GM04503 (cell line): ENCODE data around the gene SULT4A1.
A peak's percentile ranks its signal among the peaks of the same experiment; 100 is the strongest.

ENCODE experiments used
- DNase-seq: peaks from one replicate; pipeline ENCODE4 v3.0.0-alpha.2; 2012; ENCODE audit warnings: low read depth

SULT4A1 gene

DNA sequence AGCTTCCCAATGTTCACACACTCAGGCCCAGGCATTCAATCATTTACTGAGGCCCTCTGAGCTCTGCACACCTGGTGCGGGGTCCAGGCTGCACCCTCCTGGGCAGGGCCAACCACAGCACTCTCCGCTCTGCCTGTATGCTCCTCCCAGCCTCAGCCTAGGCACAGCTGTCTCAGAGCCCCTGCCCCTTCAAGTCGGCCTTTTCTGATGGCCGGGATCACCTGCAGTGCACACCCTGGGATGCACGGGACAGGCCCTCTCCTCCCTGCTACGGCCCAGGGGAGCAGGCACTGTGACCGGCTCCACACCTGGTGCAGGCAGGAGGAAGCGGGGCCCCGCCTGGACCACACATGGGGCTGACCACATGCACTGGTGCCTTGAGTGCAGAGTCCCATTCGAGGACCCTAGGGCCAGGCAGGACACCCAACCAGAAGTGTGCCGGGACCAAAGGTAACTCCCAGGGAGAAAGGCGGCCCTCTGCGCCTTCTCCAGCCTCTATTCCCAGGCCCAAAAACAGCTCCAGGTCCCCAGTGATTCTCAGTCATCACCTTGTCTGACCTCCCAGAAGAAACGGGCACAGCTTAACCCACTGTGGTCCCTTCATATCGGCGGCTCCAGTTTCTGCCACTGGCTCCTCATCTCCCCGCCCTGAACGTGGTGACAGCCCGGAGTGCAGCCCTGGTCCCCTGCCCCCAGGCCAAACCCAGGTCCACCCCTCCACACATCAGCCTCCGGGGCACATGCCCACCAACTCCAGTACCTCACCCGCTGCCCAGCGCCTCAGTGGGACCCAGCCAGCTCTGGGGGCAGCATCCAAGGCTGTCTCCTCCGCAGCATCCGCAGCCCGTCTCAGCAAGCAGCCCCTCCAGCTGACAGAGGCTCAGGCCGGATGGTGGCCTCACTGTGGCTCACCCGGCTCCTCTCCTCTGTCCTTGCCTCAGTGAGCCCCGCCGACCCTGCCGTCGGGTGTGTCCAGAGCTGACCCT, 17.5 kb downstream of the SULT4A1 start:
- no peak for DNase-seq

DNA sequence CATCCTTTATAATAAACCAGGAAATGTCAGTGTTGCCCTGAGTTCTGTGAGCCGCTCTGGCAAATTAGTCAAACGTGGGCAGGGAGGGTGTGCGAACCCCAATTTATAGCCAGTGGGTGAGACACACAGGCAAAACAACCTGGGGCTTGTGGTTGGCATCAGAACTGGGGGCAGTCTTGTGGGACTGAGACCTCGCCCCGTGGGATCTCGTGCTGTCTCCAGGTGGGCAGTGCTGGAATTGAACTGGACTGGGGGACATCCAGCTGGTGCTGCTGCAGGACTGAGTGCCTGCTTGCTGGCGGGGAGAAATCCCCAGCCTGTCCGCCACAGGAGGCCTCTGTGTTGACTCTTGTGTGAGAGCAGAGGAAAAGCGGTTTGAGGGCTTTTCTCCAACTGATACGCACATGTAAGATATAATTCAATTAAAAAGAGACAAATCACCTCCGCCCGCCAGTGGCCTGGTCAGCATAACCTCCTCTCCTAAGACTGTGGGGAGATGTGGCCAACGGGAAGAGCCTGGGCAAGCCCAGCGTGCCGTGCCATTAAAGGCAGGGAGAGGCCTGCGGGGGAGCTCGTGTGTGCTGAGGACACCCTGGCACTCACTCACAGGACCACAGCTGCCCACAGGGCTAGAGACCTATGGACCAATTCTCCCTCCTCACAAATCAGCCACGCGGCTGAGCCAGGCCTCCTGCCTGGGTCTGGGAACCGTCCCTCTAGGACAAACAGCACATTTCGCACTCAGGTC, 18.4 kb downstream of the SULT4A1 start:
- no peak for DNase-seq

DNA sequence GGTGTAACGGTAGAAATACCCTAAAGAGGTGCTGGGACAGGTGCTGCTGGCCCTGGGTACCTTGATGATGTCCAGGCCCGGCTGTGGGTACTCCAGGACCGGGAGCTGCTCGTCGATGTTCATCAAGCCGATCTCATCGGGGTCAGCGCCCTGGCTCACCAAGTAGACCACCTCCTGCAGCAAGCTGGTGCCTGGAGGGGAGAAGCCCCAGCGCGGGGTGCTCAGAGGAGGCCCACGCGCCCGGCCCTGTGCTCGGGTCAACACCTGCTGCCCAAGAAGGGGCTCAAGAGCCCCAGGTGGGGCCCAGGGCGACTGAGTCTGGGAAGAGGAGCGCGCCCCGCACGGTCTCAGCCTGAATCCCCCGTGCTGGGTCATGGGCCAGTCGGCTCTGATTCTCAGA, 20.6 kb downstream of the SULT4A1 start:
- no peak for DNase-seq

DNA sequence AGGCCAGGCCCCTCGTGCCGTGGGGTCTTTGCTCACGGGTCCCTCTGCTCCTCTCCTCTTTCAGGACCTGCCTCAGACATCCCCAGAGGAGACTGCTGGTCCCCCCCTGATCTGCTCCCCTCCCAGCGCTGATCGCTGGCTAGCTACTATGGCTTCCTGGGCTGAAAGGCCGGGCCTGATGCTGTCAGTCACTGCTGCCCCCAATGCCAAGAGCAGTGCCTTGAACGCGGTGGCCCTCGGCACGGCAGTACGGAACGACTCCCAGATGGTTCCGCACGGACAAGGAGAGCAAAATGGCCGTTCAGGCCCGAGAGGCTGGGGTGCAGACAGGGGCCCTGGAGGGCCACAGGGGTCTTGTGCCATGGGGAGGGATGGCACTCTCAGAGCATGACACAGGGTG, 21.5 kb downstream of the SULT4A1 start:
- no peak for DNase-seq

DNA sequence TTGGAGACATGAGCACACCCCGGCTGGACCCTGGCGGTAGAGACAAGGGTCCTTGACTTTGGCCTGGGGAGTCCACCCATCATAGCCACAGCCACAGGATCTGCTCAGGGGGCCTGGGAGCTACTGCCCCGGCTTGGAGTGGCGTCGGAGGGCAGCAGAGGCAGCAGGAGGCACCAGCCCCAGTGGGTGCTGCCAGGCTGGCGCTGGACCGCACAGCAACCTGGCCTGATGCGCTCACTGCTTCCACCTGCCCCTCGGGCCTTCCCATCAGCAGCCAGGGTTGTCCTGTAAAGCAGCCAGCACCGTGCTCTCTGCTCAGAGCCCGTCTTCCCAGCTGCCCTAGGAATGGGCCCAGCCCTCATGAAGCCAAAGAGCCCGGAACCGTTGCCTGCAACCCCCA, 21.9 kb downstream of the SULT4A1 start:
- DNase-seq = no peak

DNA sequence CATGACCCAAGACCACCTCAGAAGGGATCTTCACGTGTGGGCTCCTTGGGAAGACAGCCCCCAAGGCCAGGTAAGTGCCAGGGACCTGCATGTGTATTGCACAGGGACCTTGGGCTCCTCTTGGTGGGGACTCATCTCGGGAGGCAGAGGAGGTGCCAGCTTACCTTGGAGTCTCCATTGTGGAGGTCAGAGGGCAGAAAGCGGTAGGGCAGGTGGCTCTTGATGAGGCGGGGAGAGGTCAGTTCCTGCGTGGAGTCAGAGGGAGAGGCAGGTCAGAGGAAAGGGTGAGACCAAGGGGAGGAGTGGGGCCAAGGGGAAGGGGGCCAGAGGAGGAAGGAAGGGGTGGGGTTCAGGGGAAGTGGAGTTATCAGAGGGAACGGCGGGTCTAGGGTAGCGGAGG, 22.5 kb downstream of the SULT4A1 start:
- no peak for DNase-seq

DNA sequence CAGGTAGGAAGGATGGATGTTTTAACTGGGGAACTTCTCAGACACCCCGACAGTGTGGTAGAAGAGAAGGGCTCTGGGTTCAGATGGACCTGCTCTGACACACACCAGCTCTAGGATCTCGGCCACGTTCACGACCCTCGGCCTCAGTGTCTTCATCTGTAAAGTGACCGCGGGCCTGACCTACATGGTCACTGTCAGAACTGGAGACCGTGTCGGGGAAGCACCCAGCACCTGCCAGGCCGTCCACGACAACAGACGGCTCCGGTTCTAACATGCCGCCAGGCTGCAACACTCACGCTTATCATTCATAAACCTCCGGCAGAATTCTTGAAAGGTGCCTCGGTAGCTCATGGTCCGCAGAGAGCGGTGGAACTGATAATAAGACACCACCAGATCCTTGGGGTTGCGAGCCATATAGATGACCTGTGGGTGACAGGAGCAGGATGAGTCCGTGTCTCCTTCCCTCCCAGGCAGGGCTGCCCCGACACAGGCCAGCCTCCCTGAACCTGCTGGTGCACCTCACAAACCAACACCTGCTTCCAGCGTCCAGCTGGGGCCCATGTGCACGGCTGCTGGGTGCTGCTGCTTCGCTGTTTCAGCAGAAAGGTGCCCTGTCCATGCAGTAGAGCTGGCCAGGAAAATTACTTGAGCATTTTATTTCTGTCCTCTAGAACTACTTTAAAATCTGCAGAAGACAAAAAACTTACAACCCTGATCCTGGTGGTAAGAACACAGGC, 23.6 kb downstream of the SULT4A1 start:
- no peak for DNase-seq

DNA sequence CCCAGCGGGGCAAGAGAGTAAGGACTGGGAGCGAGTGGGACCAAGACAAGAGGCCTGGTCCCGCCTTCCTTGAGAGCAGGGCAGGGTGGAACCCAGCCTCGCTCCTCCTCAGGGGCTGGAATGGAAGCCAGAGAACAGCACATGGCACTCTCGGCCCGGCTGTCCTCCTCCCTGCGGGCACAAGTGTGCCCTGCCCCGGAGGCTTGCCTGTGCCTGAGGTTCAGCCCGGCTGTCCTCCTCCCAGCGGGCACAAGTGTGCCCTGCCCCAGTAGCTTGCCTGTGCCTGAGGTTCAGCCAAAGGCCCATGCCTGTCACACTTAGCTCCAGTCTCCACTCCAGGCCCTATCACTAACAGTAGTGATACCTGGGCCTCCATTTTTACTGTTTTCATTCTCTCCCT, 24.2 kb downstream of the SULT4A1 start:
- DNase-seq = no peak

DNA sequence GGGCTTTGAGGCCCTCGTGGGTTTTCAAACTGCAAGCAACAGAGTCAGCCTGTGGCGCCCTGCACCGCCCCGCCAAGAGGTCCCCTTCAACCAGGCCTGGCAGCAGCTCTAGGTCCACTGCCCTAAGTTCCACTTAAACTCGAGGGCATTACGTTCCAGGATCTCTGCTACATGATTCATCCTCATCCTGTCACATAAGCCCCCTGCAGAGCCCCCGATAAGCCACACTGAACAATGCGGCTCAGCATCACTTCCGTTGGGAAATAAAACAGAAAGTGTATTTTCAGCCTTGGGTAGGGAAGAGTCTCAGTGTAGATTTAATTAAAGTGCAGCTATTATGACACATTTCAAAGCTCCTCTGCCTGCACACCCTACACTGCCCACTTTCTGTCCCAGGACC, 24.6 kb downstream of the SULT4A1 start:
- no peak for DNase-seq

DNA sequence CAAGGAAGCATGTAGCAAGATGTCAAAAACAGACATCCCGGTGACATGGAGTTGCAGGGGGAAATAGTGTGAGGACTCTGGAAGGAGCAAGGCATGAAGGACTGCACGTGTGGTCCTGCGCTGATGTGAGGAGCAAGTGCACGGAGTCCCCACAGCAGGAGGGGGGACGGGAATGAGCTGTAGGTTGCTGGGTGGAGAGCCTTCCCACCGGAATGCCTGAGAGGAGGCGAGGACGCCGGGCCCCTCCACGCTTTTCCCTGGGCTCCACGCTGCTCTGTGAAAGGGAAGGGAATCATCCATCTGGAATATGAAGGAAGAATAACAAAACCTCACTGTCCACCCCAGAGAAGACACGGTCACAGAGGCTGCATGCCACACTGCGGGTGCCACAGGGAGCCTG, 26.6 kb downstream of the SULT4A1 start:
- no peak for DNase-seq

DNA sequence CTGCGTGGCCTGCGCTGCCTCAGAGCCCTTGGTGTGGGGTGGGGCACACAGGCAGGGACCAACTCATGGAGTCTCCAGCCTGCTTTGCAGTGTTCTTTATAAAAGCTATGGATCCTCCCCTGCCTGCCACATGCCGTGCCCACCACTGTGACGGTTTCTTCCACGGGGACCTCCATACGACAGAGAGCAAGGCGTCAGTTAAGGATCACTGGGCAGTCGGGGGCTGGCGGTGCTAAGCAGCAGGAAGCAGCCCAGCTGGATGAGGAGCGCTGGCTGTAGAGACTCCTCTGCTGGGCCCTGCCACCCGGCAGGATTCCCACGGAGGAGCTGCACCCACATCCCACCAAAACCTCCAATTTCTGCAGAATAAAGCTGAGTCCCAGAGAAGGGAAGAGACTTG, 27.1 kb downstream of the SULT4A1 start:
- no peak for DNase-seq

DNA sequence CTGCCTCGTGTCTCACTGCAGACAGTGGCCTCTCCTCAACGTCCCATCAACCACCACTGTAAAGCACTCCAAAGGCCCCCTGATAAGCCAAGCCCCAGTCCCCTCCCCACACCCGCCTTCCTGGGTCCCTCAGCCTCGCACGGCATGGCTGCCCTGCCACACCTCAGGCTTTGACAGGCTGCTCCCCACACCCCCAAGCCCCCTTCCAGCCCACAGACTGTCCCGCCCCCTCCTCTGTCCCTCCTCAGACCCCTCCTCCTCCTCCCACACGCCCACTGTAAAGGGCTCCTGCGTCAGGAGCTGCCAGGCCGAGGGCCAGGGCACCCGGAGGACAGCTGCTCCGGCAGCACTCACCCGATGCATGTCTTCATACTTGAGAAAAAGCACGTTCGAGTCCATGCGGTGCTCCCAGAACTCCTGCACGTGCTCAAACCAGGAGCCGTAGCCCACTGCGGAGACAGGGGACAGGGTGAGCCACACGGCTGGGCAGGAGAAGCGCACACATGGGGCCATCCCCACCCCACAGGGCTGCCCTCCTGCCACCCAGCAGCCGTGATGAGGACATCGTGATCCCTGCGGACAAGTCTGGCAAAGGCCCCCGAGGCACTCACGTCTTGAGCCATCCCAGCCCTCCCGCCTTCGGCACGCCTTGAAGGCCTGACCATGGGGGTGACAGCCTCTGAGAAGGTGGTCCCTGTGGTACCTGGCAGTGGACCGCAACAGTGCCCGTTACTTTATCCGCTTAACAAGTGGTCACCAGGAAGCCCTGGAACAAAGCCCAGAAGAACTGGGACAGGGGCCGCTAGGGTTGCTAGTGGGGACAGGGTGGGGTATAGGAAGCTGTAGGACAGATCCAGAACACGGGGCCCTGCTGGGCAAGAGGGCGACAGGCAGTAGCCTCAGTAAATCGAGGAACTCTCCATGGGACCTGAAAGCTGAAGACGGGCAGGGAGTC, 28.8 kb downstream of the SULT4A1 start:
- DNase-seq = no peak

DNA sequence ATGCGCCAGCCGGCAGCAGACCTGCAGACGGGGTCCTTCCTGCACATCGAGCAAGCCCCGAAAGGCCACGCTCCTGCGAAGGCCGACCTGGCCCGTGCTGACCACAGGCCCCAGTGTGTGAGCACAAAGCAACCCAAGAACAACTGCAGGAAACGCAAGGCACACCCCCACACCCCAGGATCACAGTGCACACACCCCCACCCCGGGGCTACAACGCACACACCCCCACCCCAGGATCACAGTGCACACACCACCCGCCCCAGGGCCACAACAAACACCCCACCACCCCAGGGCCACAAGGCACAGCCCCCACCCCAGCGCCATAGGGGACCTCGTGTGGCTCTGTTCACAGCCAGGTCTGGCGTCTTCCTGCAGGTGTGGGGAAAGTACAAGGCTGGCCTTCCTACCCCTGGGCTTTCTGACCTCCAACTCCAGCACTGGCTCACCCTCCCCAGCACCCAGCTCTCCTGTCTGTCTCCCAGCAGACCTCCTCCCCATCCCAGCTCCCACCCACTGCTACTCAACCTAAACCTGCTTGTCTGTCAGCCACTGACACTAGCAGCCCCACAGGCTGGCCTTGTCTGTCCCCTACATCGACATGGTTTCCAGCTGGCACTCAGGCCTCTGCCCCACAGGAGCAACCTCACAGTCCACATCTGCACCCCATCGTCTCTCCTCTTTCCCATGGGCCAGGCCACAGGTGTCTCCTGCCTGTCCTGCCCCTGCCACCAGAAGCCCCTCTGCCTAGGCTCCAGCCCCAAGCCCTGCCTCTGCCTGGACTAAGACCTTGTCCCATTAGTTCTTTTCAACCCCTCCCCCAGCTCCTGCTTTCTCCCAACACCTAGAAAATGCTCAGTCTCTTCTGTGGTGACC, 29.7 kb downstream of the SULT4A1 start:
- DNase-seq = no peak

DNA sequence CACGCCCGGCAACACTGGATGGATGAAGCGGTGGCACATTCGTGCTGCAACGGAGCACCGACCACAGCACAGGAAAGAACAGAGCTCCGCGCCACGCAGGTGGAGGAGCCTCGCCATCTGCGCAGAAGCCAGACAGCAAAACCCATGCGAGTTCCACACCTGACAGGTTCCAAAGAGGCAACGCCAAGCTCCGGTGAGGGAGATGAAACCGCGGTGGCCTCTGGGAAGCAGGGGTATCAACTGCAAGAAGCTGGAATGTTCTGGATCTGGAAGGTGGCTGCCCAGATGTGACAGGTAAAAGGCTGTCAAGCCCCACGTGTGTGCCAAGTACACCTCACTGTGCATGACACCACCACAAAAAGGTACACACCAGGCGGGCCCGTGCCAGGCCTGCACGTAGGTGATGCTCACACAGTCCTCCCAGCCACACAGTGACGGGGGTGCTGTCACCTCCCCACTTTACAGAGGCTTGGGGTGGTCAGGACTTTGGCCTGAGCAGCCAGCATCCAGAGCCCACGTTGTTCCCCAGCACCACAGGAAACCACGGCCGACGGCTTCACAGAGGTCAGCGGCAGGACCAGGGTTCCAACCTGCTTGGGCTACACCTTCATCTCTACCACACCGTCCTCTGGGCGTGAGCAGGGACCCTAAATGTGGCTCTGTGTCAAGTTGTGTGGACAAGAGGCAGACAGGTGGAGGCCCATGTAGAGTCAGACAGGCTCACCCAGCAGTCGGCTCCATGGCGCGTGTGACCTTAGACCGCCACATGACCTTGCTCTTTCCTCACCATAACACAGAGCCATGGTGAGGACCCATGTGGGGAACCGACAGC, 30.5 kb downstream of the SULT4A1 start:
- no peak for DNase-seq

DNA sequence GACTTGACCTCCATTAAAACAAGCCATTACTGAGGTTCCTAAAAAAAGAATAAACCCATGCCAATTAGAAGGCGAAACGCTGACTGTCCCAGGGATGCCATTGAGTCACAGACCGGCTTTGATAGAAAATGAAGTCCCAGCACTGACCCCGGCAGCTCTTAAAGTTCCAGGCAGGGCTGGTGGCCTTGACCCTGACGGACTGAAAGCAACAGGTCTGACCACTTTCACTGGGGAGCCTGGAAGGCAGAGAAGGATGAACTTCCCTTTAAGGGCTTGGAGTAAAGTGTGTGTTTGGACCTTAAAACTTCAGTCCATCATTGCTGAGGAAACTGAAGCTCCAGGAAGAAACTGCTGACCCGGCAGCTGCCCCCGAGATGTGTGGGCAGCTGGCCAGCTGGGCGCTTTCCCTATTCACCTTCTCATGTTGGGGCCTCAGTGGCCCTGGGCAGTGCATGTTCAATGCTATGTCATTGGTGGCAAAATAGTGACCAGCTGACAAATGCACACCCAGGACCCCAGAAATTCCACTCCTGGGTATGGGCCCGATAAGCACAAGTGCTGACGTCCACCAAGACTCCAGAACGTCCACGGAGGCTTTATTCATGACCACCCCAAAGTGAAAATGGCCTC, 31.3 kb downstream of the SULT4A1 start:
- no peak for DNase-seq

DNA sequence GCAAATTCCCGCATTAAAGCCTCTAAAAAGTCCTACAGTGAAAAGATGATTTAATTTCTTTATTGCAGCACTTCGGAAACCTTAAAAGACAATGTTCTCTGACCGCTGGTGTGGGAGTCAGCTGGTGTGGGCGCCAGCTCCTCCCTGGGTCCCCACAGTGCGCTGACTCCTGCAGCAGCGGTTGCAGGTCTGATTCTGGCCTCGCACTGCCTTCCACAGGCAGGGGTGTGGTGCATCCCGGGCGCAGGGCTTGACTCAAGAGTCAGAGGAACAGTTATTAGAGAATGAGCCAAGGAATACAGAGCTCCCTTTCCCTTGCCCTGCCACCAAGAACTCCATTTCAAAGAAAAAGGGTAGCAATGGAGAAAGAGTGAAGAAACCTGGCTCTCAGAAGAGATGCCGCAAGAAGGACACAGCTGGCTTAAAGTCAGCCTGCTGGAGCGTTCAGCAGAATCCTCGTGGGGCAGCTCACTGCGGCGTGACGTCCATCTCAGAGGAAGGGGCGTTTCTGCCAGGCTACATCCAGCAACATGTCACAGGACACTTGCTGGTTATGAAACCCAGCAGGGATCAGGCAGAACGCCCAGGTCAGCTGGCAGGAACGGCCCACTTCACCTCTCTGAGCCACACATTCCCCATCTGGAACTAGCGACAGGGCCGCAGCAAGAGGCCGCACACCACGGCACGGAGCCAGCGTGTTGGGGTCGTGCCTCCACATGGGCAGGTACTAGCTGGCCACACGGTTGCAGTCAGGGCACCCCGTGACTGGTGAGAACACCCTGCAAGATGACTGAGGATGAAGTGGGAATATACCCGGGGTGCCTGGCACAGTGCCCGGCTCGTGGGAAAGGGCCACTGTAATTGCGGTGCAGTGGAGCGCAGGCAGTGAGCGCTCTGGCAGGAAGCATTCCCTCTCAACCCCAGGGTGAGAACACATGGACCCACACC, 32.1 kb downstream of the SULT4A1 start:
- DNase-seq = peak; percentile 15

DNA sequence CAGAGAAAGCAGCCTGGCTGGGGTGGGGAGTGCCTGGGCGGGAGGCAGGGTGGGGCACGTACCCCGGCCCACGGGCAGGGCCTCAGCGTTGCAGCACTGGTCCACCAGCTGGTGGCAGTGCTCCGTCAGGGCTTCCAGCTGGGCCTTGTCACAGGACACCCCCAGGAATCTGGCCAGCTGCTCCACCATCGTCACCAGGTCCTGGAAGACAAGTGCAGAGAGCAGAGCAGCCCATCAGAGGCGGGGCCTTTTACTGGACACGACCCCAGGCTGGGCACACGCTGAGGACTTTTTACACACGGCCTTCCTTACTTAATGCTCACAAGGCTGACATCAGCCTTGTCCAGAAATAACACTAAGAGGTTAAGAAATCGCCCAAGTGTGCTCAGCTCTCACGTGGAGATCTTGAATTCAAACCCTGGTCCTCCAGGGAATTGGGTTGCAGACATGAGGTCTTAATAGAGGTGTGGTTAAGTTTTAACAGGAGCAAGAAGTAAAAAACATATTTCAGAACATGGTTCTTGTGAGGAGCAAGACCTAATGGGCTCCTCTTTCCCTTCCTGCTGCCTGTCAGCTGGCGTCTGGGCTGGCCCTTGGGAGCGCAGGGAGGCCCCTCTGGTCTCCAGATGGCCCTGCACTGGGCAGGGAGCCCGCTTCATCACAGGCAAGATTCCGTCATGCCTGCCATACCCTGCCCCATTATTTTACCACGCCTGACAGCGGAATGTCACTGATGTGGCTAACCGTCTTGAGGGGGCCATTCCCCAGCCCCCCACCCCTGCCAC, 33.1 kb downstream of the SULT4A1 start:
- peak; percentile 47 for DNase-seq
